OCI-LY1 (cell line): Measurements from ENCODE around the gene ENDOD1.

Source experiments
- H2AFZ ChIP-seq: fragments of 200-600 bp; sonication (generic), shearing (Covaris generic); 2 replicates; pipeline ENCODE4 v1.6.0; 2014; ENCODE audit warnings: antibody characterized with exemption, mild to moderate bottlenecking, low read length
- H3F3A ChIP-seq: fragments of 200-600 bp; sonication (generic), shearing (Covaris generic); 2 replicates; pipeline ENCODE4 v1.6.0; 2014; ENCODE audit warnings: mild to moderate bottlenecking, antibody characterized with exemption, low read length, moderate library complexity; ENCODE audit not compliant: insufficient read depth
- H3K27ac ChIP-seq: fragments of 200-600 bp; sonication (generic); 2 replicates; pipeline ENCODE4 v1.5.1; 2014; ENCODE audit warnings: low read length, mixed run types, mild to moderate bottlenecking, low read depth; ENCODE audit not compliant: poor library complexity, severe bottlenecking
- H3K27me3 ChIP-seq: fragments of 200-600 bp; sonication (generic); 2 replicates; pipeline ENCODE4 v1.6.0; 2014; ENCODE audit warnings: antibody characterized with exemption, mild to moderate bottlenecking, low read length, moderate library complexity; ENCODE audit not compliant: insufficient read depth
- H3K36me3 ChIP-seq: fragments of 200-600 bp; sonication (generic); 2 replicates; pipeline ENCODE4 v1.6.1; 2014; ENCODE audit warnings: mild to moderate bottlenecking, antibody characterized with exemption, low read length, moderate library complexity, mixed read lengths; ENCODE audit not compliant: insufficient read depth
- H3K4me1 ChIP-seq: fragments of 200-600 bp; sonication (generic); 2 replicates; pipeline ENCODE4 v1.5.1; 2014; ENCODE audit warnings: mild to moderate bottlenecking, low read length, moderate library complexity; ENCODE audit not compliant: insufficient read depth, severe bottlenecking
- H3K4me2 ChIP-seq: fragments of 200-600 bp; sonication (generic), shearing (Covaris generic); 2 replicates; pipeline ENCODE4 v1.6.1; 2014; ENCODE audit warnings: low read length
- H3K4me3 ChIP-seq: fragments of 200-600 bp; sonication (generic); 2 replicates; pipeline ENCODE4 v1.5.1; 2014; ENCODE audit warnings: low read length, low read depth, mild to moderate bottlenecking, mixed read lengths; ENCODE audit not compliant: poor library complexity, severe bottlenecking
- H3K79me2 ChIP-seq: fragments of 200-600 bp; shearing (Covaris generic); 2 replicates; pipeline ENCODE4 v1.6.1; 2016; ENCODE audit warnings: mixed run types, low read length, mixed read lengths; ENCODE audit not compliant: insufficient read depth
- H3K9ac ChIP-seq: fragments of 200-600 bp; sonication (generic), shearing (Covaris generic); 2 replicates; pipeline ENCODE4 v1.6.1; 2014; ENCODE audit warnings: mild to moderate bottlenecking, low read length, mixed read lengths
- H3K9me2 ChIP-seq: fragments of 200-600 bp; sonication (generic), shearing (Covaris generic); 2 replicates; pipeline ENCODE4 v1.6.1; 2014; ENCODE audit warnings: low read depth, mild to moderate bottlenecking, low read length, mixed read lengths
- H3K9me3 ChIP-seq: fragments of 200-600 bp; shearing (Covaris generic); 2 replicates; pipeline ENCODE4 v1.6.1; 2014; ENCODE audit warnings: low read length, mixed read lengths
- H4K20me1 ChIP-seq: fragments of 200-600 bp; sonication (generic), shearing (Covaris generic); 2 replicates; pipeline ENCODE4 v1.6.0; 2016; ENCODE audit warnings: mild to moderate bottlenecking, low read length; ENCODE audit not compliant: insufficient read depth
- CTCF ChIP-seq: fragments of 200-600 bp; sonication (generic), shearing (Covaris generic); IDR thresholded peaks from 2 replicates; pipeline ENCODE4 v1.5.1; 2017; ENCODE audit warnings: mild to moderate bottlenecking, antibody characterized with exemption, low read length, moderate library complexity, mixed read lengths
- EZH2 ChIP-seq: fragments of 200-600 bp; sonication (generic), shearing (Covaris generic); IDR thresholded peaks from 2 replicates; pipeline ENCODE4 v1.8.0; 2017; ENCODE audit warnings: borderline replicate concordance, mixed run types, mild to moderate bottlenecking, antibody characterized with exemption, low read length, moderate library complexity, mixed read lengths

ENDOD1 gene

GRCh38 chr11:95156916-95157541 lies 67.4 kb downstream of the ENDOD1 start:
- Histone ChIP-seq H3K4me3 (no peak overlapping the region), H3K27ac (no peak overlapping the region), H4K20me1 (no peaks in the 10 kb centered on the region), H3K36me3 (no peaks in the 10 kb centered on the region), H3K27me3 (no peaks in the 10 kb centered on the region), H3K4me1 (peaks cover 18% of the 10 kb centered on the region), H3K79me2 (no peaks in the 10 kb centered on the region), H3K9me3 (no peaks in the 10 kb centered on the region), H2AFZ (no peak overlapping the region), H3K9ac (no peak overlapping the region), H3K4me2 (no peak overlapping the region), H3K9me2 (no peaks in the 10 kb centered on the region), H3F3A (no peaks in the 10 kb centered on the region)
- TF ChIP-seq CTCF: no peak
- no peak for TF ChIP-seq EZH2

GRCh38 chr11:95157824-95158223 lies 68.2 kb downstream of the ENDOD1 start:
- H3K79me2 ChIP-seq: no peaks in the 10 kb centered on the region
- H2AFZ ChIP-seq: no peak overlapping the region
- no peak overlapping the region for H3K4me3 ChIP-seq
- H3K4me2 ChIP-seq: no peak overlapping the region
- H3K36me3 ChIP-seq: no peaks in the 10 kb centered on the region
- H4K20me1 ChIP-seq: no peaks in the 10 kb centered on the region
- no peak overlapping the region for H3K9ac ChIP-seq
- H3F3A ChIP-seq: no peaks in the 10 kb centered on the region
- H3K27me3 ChIP-seq: no peaks in the 10 kb centered on the region
- H3K4me1 ChIP-seq: peaks cover 16% of the 10 kb centered on the region
- H3K27ac ChIP-seq: no peak overlapping the region
- no peaks in the 10 kb centered on the region for H3K9me2 ChIP-seq
- TF ChIP-seq CTCF: no peak
- no peak for TF ChIP-seq EZH2
- no peaks in the 10 kb centered on the region for H3K9me3 ChIP-seq

- Histone ChIP-seq H3K79me2 (no peaks in the 10 kb centered on the region), H2AFZ (no peak overlapping the region), H3K9ac (no peak overlapping the region), H3K27me3 (no peaks in the 10 kb centered on the region), H4K20me1 (no peaks in the 10 kb centered on the region), H3K4me2 (no peak overlapping the region), H3F3A (no peaks in the 10 kb centered on the region), H3K4me3 (no peak overlapping the region), H3K36me3 (no peaks in the 10 kb centered on the region), H3K9me2 (no peaks in the 10 kb centered on the region), H3K9me3 (no peaks in the 10 kb centered on the region), H3K27ac (no peak overlapping the region), H3K4me1 (no peaks in the 10 kb centered on the region)
- TF ChIP-seq CTCF: no peak
- TF ChIP-seq EZH2: no peak
These were observed 71.6 kb downstream of the ENDOD1 start for GRCh38 chr11:95161248-95161647.
